H1 (cell line): ENCODE data around the gene PRDM1. TPM values are rescaled to one million over a fixed set of nuclear protein-coding genes. Genes with fewer than 3 reads are reported as not detected.

Source experiments
- ATF2 ChIP-seq: IDR thresholded peaks from 2 replicates; pipeline ENCODE4 v1.6.1; 2012; ENCODE audit warnings: low read length, inconsistent platforms
- polyA plus RNA-seq, 7 experiments: library from polyadenylated mRNA; depleted of rRNA in 3 of 7; stranded (reverse) in 5 of 7; unstranded in 2 of 7; fragments of >200 nt in 5 of 7; fragments of 200-250 nt in 2 of 7; gene quantifications; 1 replicate in 5 of 7; 2 replicates in 1 of 7; 4 replicates in 1 of 7; pipeline versions ENCODE4 v1.2.1 to v1.2.3, GENCODE V29; 2011 to 2013; ENCODE audit warnings: missing spikeins in 2 of 7, mixed read lengths in 2 of 7
- total RNA-seq: library from RNA; stranded (reverse); fragmentation: NEBNext Ultra II Directional; extraction: Animal tissue kit (Norgen Biotek cat#: 25700); gene quantifications from 2 replicates; pipeline ENCODE4 v1.2.1, GENCODE V29; 2021

PRDM1 gene
- total and polyA plus RNA-seq, 2 of the 8 experiments (the other 6 are each of a cell fraction or from before 2014, with no cell fraction given) = 0.21 to 0.74 TPM

GRCh38 chr6:106122938-106123656, 37.0 kb downstream of the PRDM1 start (continued):
- TF ChIP-seq ATF2 = no peak
